Progenitor cell of endocrine pancreas (in vitro differentiated cells): Measurements from ENCODE around the gene SZT2. TPM values are rescaled to one million over a fixed set of nuclear protein-coding genes. Genes with fewer than 3 reads are reported as not detected.

Experiments
- DNase-seq: peaks from one replicate; pipeline ENCODE4 v3.0.0; 2021; ENCODE audit warnings: low spot score; ENCODE audit not compliant: unreplicated experiment
- H3K27ac Mint-ChIP-seq: 2 replicates; pipeline ENCODE4 v1.8.0; 2021; ENCODE audit warnings: mild to moderate bottlenecking, moderate library complexity, mixed read lengths
- H3K27me3 Mint-ChIP-seq: 2 replicates; pipeline ENCODE4 v1.8.0; 2021; ENCODE audit warnings: mixed read lengths
- H3K36me3 Mint-ChIP-seq: 2 replicates; pipeline ENCODE4 v1.8.0; 2022; ENCODE audit warnings: mixed read lengths; ENCODE audit not compliant: insufficient read depth
- H3K4me1 Mint-ChIP-seq: 2 replicates; pipeline ENCODE4 v1.8.0; 2021; ENCODE audit warnings: low read depth, mixed read lengths
- H3K4me3 Mint-ChIP-seq: 2 replicates; pipeline ENCODE4 v1.8.0; 2021; ENCODE audit warnings: low read depth, mild to moderate bottlenecking, moderate library complexity, mixed read lengths
- H3K9me3 Mint-ChIP-seq: 2 replicates; pipeline ENCODE4 v1.8.0; 2021; ENCODE audit warnings: low read depth, mixed read lengths
- total RNA-seq: library from RNA; stranded (reverse); gene quantifications from 2 replicates; pipeline ENCODE4 v1.2.1, GENCODE V29; 2021
- TF ChIP-seq, protein P1 (sequence below): fragments of 200-600 bp; sonication (generic); IDR thresholded peaks from one replicate; pipeline ENCODE4 v1.5.0; 2021; ENCODE audit warnings: antibody characterized with exemption, mild to moderate bottlenecking; ENCODE audit not compliant: unreplicated experiment

Gene SZT2
- total RNA-seq, 1 donor from 2014 or later = 75.4 TPM

- Mint-ChIP-seq H3K27ac (no peak overlapping the region), H3K4me1 (peaks cover 6% of the 10 kb centered on the region), H3K27me3 (no peaks in the 10 kb centered on the region), H3K4me3 (no peak overlapping the region), H3K36me3 (peaks cover 22% of the 10 kb centered on the region), H3K9me3 (no peaks in the 10 kb centered on the region)
- DNase-seq = no peak
- TF ChIP-seq, protein P1, sequence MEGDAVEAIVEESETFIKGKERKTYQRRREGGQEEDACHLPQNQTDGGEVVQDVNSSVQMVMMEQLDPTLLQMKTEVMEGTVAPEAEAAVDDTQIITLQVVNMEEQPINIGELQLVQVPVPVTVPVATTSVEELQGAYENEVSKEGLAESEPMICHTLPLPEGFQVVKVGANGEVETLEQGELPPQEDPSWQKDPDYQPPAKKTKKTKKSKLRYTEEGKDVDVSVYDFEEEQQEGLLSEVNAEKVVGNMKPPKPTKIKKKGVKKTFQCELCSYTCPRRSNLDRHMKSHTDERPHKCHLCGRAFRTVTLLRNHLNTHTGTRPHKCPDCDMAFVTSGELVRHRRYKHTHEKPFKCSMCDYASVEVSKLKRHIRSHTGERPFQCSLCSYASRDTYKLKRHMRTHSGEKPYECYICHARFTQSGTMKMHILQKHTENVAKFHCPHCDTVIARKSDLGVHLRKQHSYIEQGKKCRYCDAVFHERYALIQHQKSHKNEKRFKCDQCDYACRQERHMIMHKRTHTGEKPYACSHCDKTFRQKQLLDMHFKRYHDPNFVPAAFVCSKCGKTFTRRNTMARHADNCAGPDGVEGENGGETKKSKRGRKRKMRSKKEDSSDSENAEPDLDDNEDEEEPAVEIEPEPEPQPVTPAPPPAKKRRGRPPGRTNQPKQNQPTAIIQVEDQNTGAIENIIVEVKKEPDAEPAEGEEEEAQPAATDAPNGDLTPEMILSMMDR = no peak
Observed at GRCh38 chr1:43439781-43440180, 50.1 kb downstream of the SZT2 start.

- no peak for DNase-seq
- TF ChIP-seq, protein P1 = no peak
- H3K27ac Mint-ChIP-seq = no peak overlapping the region
Observed at GRCh38 chr1:43440358-43440757, 50.7 kb downstream of the SZT2 start.

GRCh38 chr1:43441166-43441893 is 51.6 kb downstream of the SZT2 start:
- Mint-ChIP-seq H3K9me3 (no peaks in the 10 kb centered on the region), H3K4me1 (peaks cover 8% of the 10 kb centered on the region), H3K4me3 (no peak overlapping the region), H3K27me3 (no peaks in the 10 kb centered on the region), H3K36me3 (peaks cover 18% of the 10 kb centered on the region), H3K27ac (no peak overlapping the region)
- DNase-seq = no peak
- TF ChIP-seq, protein P1 = no peak

More at GRCh38 chr1:43440358-43440757, 50.7 kb downstream of the SZT2 start:
- no peaks in the 10 kb centered on the region for H3K27me3 Mint-ChIP-seq
- peaks cover 8% of the 10 kb centered on the region for H3K4me1 Mint-ChIP-seq
- H3K36me3 Mint-ChIP-seq = peaks cover 22% of the 10 kb centered on the region
- no peaks in the 10 kb centered on the region for H3K9me3 Mint-ChIP-seq
- H3K4me3 Mint-ChIP-seq = no peak overlapping the region

DNA sequence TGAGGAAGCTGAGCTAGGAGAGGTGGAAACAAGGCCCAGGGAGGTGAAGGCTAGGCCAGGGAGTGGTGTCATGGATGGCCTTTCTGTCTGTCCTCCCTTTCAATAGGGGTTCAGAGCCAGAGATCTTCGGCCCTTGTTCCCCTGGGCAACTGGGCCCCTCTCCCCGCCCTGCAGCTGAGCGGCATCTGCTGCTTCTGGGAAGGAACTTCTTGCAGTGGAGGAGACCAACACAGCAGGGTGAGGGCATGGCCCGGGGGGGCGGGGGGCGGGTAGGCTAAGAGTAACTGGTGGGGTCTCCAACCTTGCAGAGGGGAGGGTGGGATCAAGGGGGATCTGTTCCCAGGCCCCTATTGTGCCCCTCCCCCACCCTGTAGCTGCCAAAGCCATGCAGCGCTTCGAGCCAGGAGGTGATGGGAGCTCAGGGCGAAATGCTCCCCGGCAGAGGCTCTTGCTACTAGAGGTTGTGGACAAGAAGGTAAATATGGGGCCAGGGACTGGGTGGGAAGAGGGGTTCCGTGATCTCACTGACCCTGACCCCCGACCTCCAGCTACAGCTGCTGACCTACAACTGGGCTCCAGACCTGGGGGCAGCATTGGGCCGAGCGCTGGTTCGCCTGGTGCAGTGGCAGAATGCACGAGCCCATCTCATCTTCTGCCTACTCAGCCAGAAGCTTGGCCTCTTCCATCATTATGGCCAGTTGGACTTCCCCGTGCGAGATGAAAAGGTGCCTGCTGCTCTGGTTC is 52.4 kb downstream of the SZT2 start:
- DNase-seq = no peak
- no peaks in the 10 kb centered on the region for H3K27me3 Mint-ChIP-seq
- no peak overlapping the region for H3K4me3 Mint-ChIP-seq
- no peak overlapping the region for H3K27ac Mint-ChIP-seq
- no peaks in the 10 kb centered on the region for H3K9me3 Mint-ChIP-seq
- H3K4me1 Mint-ChIP-seq = peaks cover 8% of the 10 kb centered on the region
- peaks cover 18% of the 10 kb centered on the region for H3K36me3 Mint-ChIP-seq
- TF ChIP-seq, protein P1 = no peak

DNA sequence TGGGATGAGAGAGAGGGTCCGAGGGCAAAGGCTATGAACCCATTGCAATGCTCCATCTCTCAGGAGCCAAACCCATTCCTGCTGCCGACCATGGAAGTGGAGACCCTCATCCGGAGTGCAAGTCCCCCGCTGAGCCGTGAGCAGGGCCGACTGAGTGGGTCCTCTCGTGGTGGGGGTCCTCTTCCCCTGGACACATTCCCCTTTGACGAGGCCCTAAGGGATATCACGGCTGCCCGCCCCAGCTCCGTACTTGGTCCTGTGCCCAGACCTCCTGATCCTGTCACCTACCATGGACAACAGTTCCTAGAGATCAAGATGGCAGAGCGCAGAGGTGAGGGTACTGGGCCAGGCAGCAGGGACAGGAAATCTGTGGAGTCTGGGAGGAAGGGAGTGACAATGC is 53.1 kb downstream of the SZT2 start:
- no peak for DNase-seq
- Mint-ChIP-seq H3K4me3 (no peak overlapping the region), H3K36me3 (peaks cover 18% of the 10 kb centered on the region), H3K9me3 (no peaks in the 10 kb centered on the region), H3K27ac (no peak overlapping the region), H3K4me1 (peaks cover 4% of the 10 kb centered on the region), H3K27me3 (no peaks in the 10 kb centered on the region)
- TF ChIP-seq, protein P1 = no peak
